ENCODE measurements around the gene PDLIM1.

GRCh38 chr10:95247200-95247880, 43.5 kb downstream of the PDLIM1 start:
- TF ChIP-seq CTCF (IDR thresholded peaks at IDR 0.05; ENCODE audit: insufficient read depth, low read length, poor library complexity, severe bottlenecking) = no peak
- TF ChIP-seq EZH2phosphoT487 (conservative IDR thresholded peaks at IDR 0.05; ENCODE audit: low read length) = no peak
